H1 (cell line): ENCODE results near the gene EN2. TPM values are rescaled to one million over a fixed set of nuclear protein-coding genes. Genes with fewer than 3 reads are reported as not detected.

Experiments
- CTCF ChIA-PET: fragments of 300-600 bp; sonication (Branson Sonifier 250); formaldehyde crosslinking; loops from one replicate; lab custom pipeline; 2021; ENCODE audit not compliant: partially characterized antibody; lab: Charles Lee
- POLR2A ChIA-PET: fragments of 300-600 bp; sonication (Branson Sonifier 250); formaldehyde crosslinking; loops from one replicate; lab custom pipeline; 2021; ENCODE audit warnings: inconsistent platforms; ENCODE audit not compliant: partially characterized antibody; lab: Charles Lee
- DNase-seq, 2 experiments: peaks; one replicate each; pipeline versions ENCODE4 v3.0.0 to v3.0.0-alpha.2; 2010 to 2022; ENCODE audit warnings: low spot score in 2 of 2, low read depth in 1 of 2, mixed read lengths in 1 of 2
- FAIRE-seq: peaks from 2 replicates; lab custom pipeline; 2011; peaks lifted over from hg19 to GRCh38; lab: Jason Lieb, UNC
- H2AFZ ChIP-seq: 2 replicates; pipeline ENCODE4 v1.8.1; 2012; ENCODE audit warnings: low read length, inconsistent platforms
- H2AK5ac ChIP-seq: 2 replicates; pipeline ENCODE4 v1.6.1; 2013; ENCODE audit warnings: low read depth, low read length
- H2BK120ac ChIP-seq: replicated peaks from 2 replicates; pipeline ENCODE3; 2013; ENCODE audit warnings: low read depth, low read length, inconsistent platforms
- H2BK12ac ChIP-seq: 2 replicates; pipeline ENCODE4 v1.6.1; 2013; ENCODE audit warnings: low read depth, low read length
- H2BK15ac ChIP-seq: 2 replicates; pipeline ENCODE4 v1.6.1; 2013; ENCODE audit warnings: low read length
- H2BK20ac ChIP-seq: 2 replicates; pipeline ENCODE4 v1.6.1; 2013; ENCODE audit warnings: low read length
- H2BK5ac ChIP-seq: 2 replicates; pipeline ENCODE4 v1.6.1; 2013; ENCODE audit warnings: low read depth, low read length
- H3K14ac ChIP-seq: 2 replicates; pipeline ENCODE4 v1.6.1; 2013; ENCODE audit warnings: inconsistent platforms; ENCODE audit not compliant: insufficient read length
- H3K18ac ChIP-seq: 2 replicates; pipeline ENCODE4 v1.6.1; 2013; ENCODE audit warnings: low read length; ENCODE audit errors: extremely low read depth
- H3K23ac ChIP-seq: 2 replicates; pipeline ENCODE4 v1.6.1; 2013; ENCODE audit warnings: inconsistent platforms; ENCODE audit not compliant: insufficient read length
- H3K23me2 ChIP-seq: 2 replicates; pipeline ENCODE4 v1.6.1; 2013; ENCODE audit warnings: low read depth, low read length
- H3K27ac ChIP-seq: 2 replicates; pipeline ENCODE4 v1.6.1; 2011; ENCODE audit warnings: low read depth, low read length, inconsistent platforms
- H3K27me3 ChIP-seq, 4 experiments: replicated peaks in 1 of 4; 1 replicate in 1 of 4; 2 replicates in 3 of 4; pipeline versions ENCODE4 v1.6.1 to v1.8.1; 2011 to 2013; ENCODE audit warnings: low read length in 3 of 4, mild to moderate bottlenecking in 3 of 4, inconsistent platforms in 2 of 4, mixed read lengths in 2 of 4, moderate library complexity in 1 of 4; ENCODE audit not compliant: control insufficient read depth in 3 of 4, insufficient read depth in 3 of 4; ENCODE audit errors: extremely low read depth in 1 of 4
- H3K36me3 ChIP-seq, 4 experiments: 2 replicates each; pipeline versions ENCODE4 v1.6.1 to v1.8.1; 2011 to 2013; ENCODE audit warnings: mild to moderate bottlenecking in 4 of 4, low read length in 3 of 4, moderate library complexity in 2 of 4, control low read depth in 1 of 4, inconsistent platforms in 1 of 4; ENCODE audit not compliant: insufficient read depth in 4 of 4, control insufficient read depth in 2 of 4
- H3K4ac ChIP-seq: replicated peaks from 2 replicates; pipeline ENCODE3; 2013; ENCODE audit warnings: low read length, low read depth, mixed read lengths, inconsistent platforms; ENCODE audit not compliant: insufficient read length
- H3K4me1 ChIP-seq, 4 experiments: replicated peaks in 1 of 4; 1 replicate in 1 of 4; 2 replicates in 3 of 4; pipeline versions ENCODE4 v1.6.1 to v1.8.1; 2011 to 2013; ENCODE audit warnings: low read length in 3 of 4, inconsistent platforms in 2 of 4, mixed read lengths in 1 of 4; ENCODE audit not compliant: insufficient read depth in 4 of 4, control insufficient read depth in 3 of 4
- H3K4me2 ChIP-seq, 2 experiments: 2 replicates each; pipeline versions ENCODE4 v1.6.1 to v1.8.1; 2011 to 2013; ENCODE audit warnings: low read depth in 2 of 2, low read length in 2 of 2, control low read depth in 1 of 2, inconsistent platforms in 1 of 2, mild to moderate bottlenecking in 1 of 2; ENCODE audit not compliant: insufficient read depth in 1 of 2
- H3K4me3 ChIP-seq, 4 experiments: fragments of 200-600, 300-600 bp in 1 of 4; sonication (generic), shearing (Covaris generic), sonication (Bioruptor Twin) in 1 of 4; 2 replicates each; pipeline versions ENCODE4 v1.5.1 to v1.8.1; 2011 to 2016; ENCODE audit warnings: low read length in 4 of 4, low read depth in 3 of 4, control low read depth in 2 of 4, inconsistent platforms in 2 of 4, mild to moderate bottlenecking in 2 of 4, mixed read lengths in 1 of 4, moderate library complexity in 1 of 4; ENCODE audit not compliant: insufficient read depth in 2 of 4; ENCODE audit errors: extremely low read depth in 1 of 4
- H3K56ac ChIP-seq: replicated peaks from 2 replicates; pipeline ENCODE3; 2013; ENCODE audit warnings: low read depth, mild to moderate bottlenecking, mixed read lengths, low read length, inconsistent platforms; ENCODE audit not compliant: insufficient read length
- H3K79me1 ChIP-seq: 2 replicates; pipeline ENCODE4 v1.6.1; 2013; ENCODE audit warnings: low read depth, low read length, control low read depth
- H3K79me2 ChIP-seq, 2 experiments: 2 replicates each; pipeline versions ENCODE4 v1.6.1 to v1.8.1; 2012 to 2013; ENCODE audit warnings: low read length in 2 of 2, mild to moderate bottlenecking in 2 of 2, inconsistent platforms in 1 of 2; ENCODE audit not compliant: insufficient read depth in 2 of 2, control insufficient read depth in 1 of 2
- H3K9ac ChIP-seq, 4 experiments: replicated peaks in 1 of 4; 1 replicate in 1 of 4; 2 replicates in 3 of 4; pipeline versions ENCODE4 v1.6.1 to v1.8.1; 2011 to 2013; ENCODE audit warnings: low read depth in 3 of 4, low read length in 3 of 4, control low read depth in 2 of 4, mild to moderate bottlenecking in 2 of 4, moderate library complexity in 2 of 4, inconsistent platforms in 1 of 4; ENCODE audit errors: extremely low read depth in 1 of 4
- H3K9me3 ChIP-seq, 2 experiments: 2 replicates each; pipeline versions ENCODE4 v1.6.1 to v1.8.1; 2012 to 2013; ENCODE audit warnings: mild to moderate bottlenecking in 2 of 2, moderate library complexity in 2 of 2, control low read depth in 1 of 2, inconsistent platforms in 1 of 2, low read depth in 1 of 2, low read length in 1 of 2, mixed read lengths in 1 of 2; ENCODE audit not compliant: insufficient read depth in 2 of 2
- H4K20me1 ChIP-seq, 2 experiments: replicated peaks in 1 of 2; 2 replicates each; pipeline versions ENCODE3 to v1.8.1; 2011 to 2013; ENCODE audit warnings: inconsistent platforms in 2 of 2, low read length in 2 of 2, mild to moderate bottlenecking in 1 of 2; ENCODE audit not compliant: insufficient read depth in 2 of 2, control insufficient read depth in 1 of 2
- H4K5ac ChIP-seq: 2 replicates; pipeline ENCODE4 v1.6.1; 2013; ENCODE audit warnings: low read length, low read depth, mixed read lengths, inconsistent platforms; ENCODE audit not compliant: insufficient read length
- H4K8ac ChIP-seq: 2 replicates; pipeline ENCODE4 v1.8.0; 2013; ENCODE audit warnings: mild to moderate bottlenecking, moderate library complexity, low read length, inconsistent platforms; ENCODE audit not compliant: insufficient read depth; ENCODE audit errors: extremely low read depth
- H4K91ac ChIP-seq: replicated peaks from 2 replicates; pipeline ENCODE3; 2013; ENCODE audit warnings: low read length, mixed read lengths, inconsistent platforms; ENCODE audit not compliant: insufficient read length
- EGR1 ChIP-seq: IDR thresholded peaks from 2 replicates; pipeline ENCODE4 v1.6.1; 2011; ENCODE audit warnings: low read depth, low read length, borderline replicate concordance
- EP300 ChIP-seq, 2 experiments: IDR thresholded peaks; 1 replicate in 1 of 2; 2 replicates in 1 of 2; pipeline ENCODE4 v1.6.1; 2011 to 2012; ENCODE audit warnings: low read depth in 2 of 2, low read length in 2 of 2, mild to moderate bottlenecking in 2 of 2, borderline replicate concordance in 1 of 2, inconsistent platforms in 1 of 2, moderate library complexity in 1 of 2
- EZH2 ChIP-seq: fragments of 200-600 bp; sonication (generic); IDR thresholded peaks from 2 replicates; pipeline ENCODE4 v1.7.1; 2012; ENCODE audit warnings: low read depth, mild to moderate bottlenecking, moderate library complexity, low read length, inconsistent platforms; ENCODE audit not compliant: severe bottlenecking
- GABPA ChIP-seq: IDR thresholded peaks from 2 replicates; pipeline ENCODE4 v1.6.1; 2011; ENCODE audit warnings: mild to moderate bottlenecking, low read length, moderate library complexity, borderline replicate concordance; ENCODE audit not compliant: insufficient read depth
- HDAC6 ChIP-seq: IDR thresholded peaks from one replicate; pipeline ENCODE4 v1.7.1; 2012; ENCODE audit warnings: low read depth, mild to moderate bottlenecking, inconsistent platforms, low read length, moderate library complexity
- KDM1A ChIP-seq: fragments of 200-600, 300-600 bp; sonication (generic); IDR thresholded peaks from 2 replicates; pipeline ENCODE4 v1.7.1; 2016; ENCODE audit warnings: mild to moderate bottlenecking, low read length, borderline replicate concordance
- NANOG ChIP-seq: IDR thresholded peaks from 2 replicates; pipeline ENCODE4 v1.6.1; 2011; ENCODE audit warnings: low read length, low read depth, mild to moderate bottlenecking, inconsistent platforms; ENCODE audit not compliant: insufficient read depth, poor library complexity, severe bottlenecking
- SIN3A ChIP-seq, 2 experiments: IDR thresholded peaks in 1 of 2; conservative IDR thresholded peaks in 1 of 2; 2 replicates each; pipeline ENCODE4 v1.6.1; 2011 to 2012; ENCODE audit warnings: low read length in 2 of 2, improper control_type of control experiment in 1 of 2, low read depth in 1 of 2, mild to moderate bottlenecking in 1 of 2
- SP1 ChIP-seq: IDR thresholded peaks from 2 replicates; pipeline ENCODE4 v1.6.1; 2011; ENCODE audit warnings: low read depth, low read length
- TCF12 ChIP-seq: IDR thresholded peaks from 2 replicates; pipeline ENCODE4 v1.6.1; 2011; ENCODE audit warnings: low read depth, mild to moderate bottlenecking, low read length
- WGBS, 2 experiments: shearing (Covaris generic) in 1 of 2; methylation state at CpG; one replicate each; pipeline versions ENCODE4 v1.1.6 to v1.1.7; 2013 to 2015; ENCODE audit warnings: low lambda C conversion rate in 2 of 2, mixed read lengths in 2 of 2, inconsistent platforms in 1 of 2, low coverage in 1 of 2, missing lambda C conversion rate in 1 of 2; ENCODE audit not compliant: insufficient replicate concordance in 2 of 2, insufficient coverage in 1 of 2, insufficient read length in 1 of 2; ENCODE audit errors: extremely low coverage in 1 of 2, missing lambda C conversion rate in 1 of 2; 5-methylcytosine and 5-hydroxymethylcytosine counted together
- polyA plus RNA-seq, 7 experiments: library from polyadenylated mRNA; depleted of rRNA in 3 of 7; stranded (reverse) in 5 of 7; unstranded in 2 of 7; fragments of >200 nt in 5 of 7; fragments of 200-250 nt in 2 of 7; gene quantifications; 1 replicate in 5 of 7; 2 replicates in 1 of 7; 4 replicates in 1 of 7; pipeline versions ENCODE4 v1.2.1 to v1.2.3, GENCODE V29; 2011 to 2013; ENCODE audit warnings: missing spikeins in 2 of 7, mixed read lengths in 2 of 7
- total RNA-seq: library from RNA; stranded (reverse); fragmentation: NEBNext Ultra II Directional; extraction: Animal tissue kit (Norgen Biotek cat#: 25700); gene quantifications from 2 replicates; pipeline ENCODE4 v1.2.1, GENCODE V29; 2021

Gene EN2
- total and polyA plus RNA-seq, 2 of the 8 experiments (the other 6 are each of a cell fraction or from before 2014, with no cell fraction given): not detected

GRCh38 chr7:155466142-155466813, 8.3 kb downstream of the EN2 start:
- no peak overlapping the region for H4K5ac ChIP-seq
- H3K27me3 ChIP-seq: peaks cover 94 to 100% (median 98%) of the 10 kb centered on the region in 4 experiments
- peaks cover 4% of the 10 kb centered on the region; the same call in 1 of the 2 replicates for H3K23me2 ChIP-seq
- ChIA-PET POLR2A (interaction anchor here (1.1 to 1.9 kb wide), 3 partner anchors 16 to 94 kb away, joined by 3 to 4 read pairs (median 4); no protein-coding TSS in a partner anchor), CTCF (interaction anchor here (0.6 to 1.8 kb wide), 12 partner anchors 16 to 109 kb away, joined by 3 to 9 read pairs (median 3); no protein-coding TSS in a partner anchor)
- no peak overlapping the region for H2BK120ac ChIP-seq
- peak overlapping the region; percentile 60; the same call in 1 of the 2 replicates for H3K18ac ChIP-seq
- no peak overlapping the region for H2BK5ac ChIP-seq
- H3K27ac ChIP-seq: no peak overlapping the region
- no peaks in the 10 kb centered on the region for H3K79me1 ChIP-seq
- no peak overlapping the region for H3K23ac ChIP-seq
- 7% methylated on average over 41 of the region's 42 CpGs; no CpG with 5 or more reads in 1 of the 2 experiments for WGBS, 2 experiments
- no peak overlapping the region for H3K14ac ChIP-seq
- no peak overlapping the region for H2BK20ac ChIP-seq
- H3K9me3 ChIP-seq: no peaks in the 10 kb centered on the region
- H3K4me2 ChIP-seq: peak overlapping the region; percentile 53 to 70; a peak in 3 of 4 replicates
- H3K36me3 ChIP-seq: no peaks in the 10 kb centered on the region
- H3K9ac ChIP-seq: no peak overlapping the region
- peaks cover 25 to 46% of the 10 kb centered on the region in 2 experiments for H4K20me1 ChIP-seq
- DNase-seq (no peak), FAIRE-seq (no peak)
- H2AFZ ChIP-seq: no peak overlapping the region
- peak overlapping the region; percentile 28; the same call in 1 of the 2 replicates for H2AK5ac ChIP-seq
- H4K91ac ChIP-seq: no peak overlapping the region
- H3K4me3 ChIP-seq: peak overlapping the region in 1 of 4 experiments; percentile 57; a peak in 3 of 8 replicates
- no peak overlapping the region; the same call in 1 of the 2 replicates for H2BK15ac ChIP-seq
- no peak overlapping the region for H3K56ac ChIP-seq
- H2BK12ac ChIP-seq: no peak overlapping the region
- H3K4ac ChIP-seq: no peak overlapping the region
- H4K8ac ChIP-seq: no peak overlapping the region
- no peaks in the 10 kb centered on the region for H3K79me2 ChIP-seq
- peaks cover 0 to 18% (median 9%) of the 10 kb centered on the region in 4 experiments; a peak in 5 of 7 replicates for H3K4me1 ChIP-seq
- TF ChIP-seq HDAC6 (no peak), TCF12 (no peak), SIN3A (conservative IDR thresholded peaks at IDR 0.05 in 1 of 2, IDR thresholded peaks at IDR 0.05 in 1 of 2; ENCODE audit: low read depth in 1 of 2, low read length in 2 of 2) (no peak), GABPA (no peak), KDM1A (no peak; the same call in 1 of the 2 replicates), EGR1 (no peak), SP1 (no peak), EZH2 (peak; percentile 96), EP300 (IDR thresholded peaks at IDR 0.05; ENCODE audit: borderline replicate concordance in 1 of 2, low read depth in 2 of 2, low read length in 2 of 2) (no peak), NANOG (no peak)
